NCI-H2081 (cell line): ENCODE data around the gene HK2.
"Not testable (repeated sequence)": the region's sequence is repeated elsewhere in the genome, so short reads cannot be mapped to it uniquely, and the experiment has no call there.

Experiments used
- DNase-seq, 2 experiments: peaks; one replicate each; lab custom pipeline; 2025; lab: John Stamatoyannopoulos, UW

The HK2 gene

DNA sequence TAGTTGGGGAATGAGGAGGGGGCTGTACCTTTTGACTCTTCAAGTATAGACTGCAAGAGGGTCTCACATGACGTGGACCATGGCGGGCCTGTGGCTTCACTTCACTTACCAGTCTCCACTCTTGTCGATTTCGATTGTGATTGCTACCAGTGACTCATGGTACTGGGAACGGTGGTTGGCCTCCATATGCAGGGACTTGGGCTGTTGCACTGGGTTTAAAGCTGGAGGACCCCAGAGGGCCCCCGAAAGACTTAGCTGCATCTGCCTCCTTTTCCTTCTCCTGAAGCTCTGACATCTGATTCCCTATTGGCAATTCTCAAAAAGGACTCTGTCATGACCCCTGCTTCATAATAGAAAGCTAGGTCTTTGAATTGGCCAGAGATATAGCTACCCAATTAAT is 43.4 kb downstream of the HK2 start:
- DNase-seq: no peak

DNA sequence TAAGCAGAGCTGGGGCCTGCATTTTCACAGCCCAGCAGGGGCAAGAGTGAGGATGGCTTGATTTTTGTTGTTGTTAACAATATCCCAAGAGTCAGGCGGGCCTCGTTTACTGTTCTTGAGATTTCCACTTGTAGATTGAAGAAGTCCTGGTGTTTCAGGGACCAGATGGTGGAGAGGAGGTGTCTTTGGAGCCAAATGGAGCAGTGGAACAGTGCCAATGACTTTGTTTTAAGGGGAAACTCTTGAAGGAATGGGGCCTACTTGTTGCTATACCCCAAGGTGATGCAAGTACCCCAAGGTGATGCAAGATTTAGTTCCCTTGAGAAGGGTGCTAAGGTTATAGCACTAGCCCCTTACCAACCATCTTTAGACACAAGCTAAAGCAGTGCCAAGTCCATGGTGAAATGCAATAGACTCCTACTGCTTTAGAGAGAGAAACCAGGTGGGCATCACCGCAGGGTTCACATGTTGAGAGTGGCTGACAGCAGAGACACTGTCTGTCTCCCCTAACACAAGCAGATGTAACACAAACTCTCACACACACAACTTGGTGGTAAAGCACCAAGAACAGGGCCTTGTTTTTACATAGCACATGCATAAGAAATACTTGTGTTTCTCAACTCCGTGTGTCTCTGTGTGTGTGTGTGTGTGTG is 44.0 kb downstream of the HK2 start:
- no peak for DNase-seq

GRCh38 chr2:74878551-74878950 is 44.6 kb downstream of the HK2 start:
- DNase-seq: no peak

- no peak for DNase-seq
Measured at GRCh38 chr2:74880054-74880728, 46.3 kb downstream of the HK2 start.

DNA sequence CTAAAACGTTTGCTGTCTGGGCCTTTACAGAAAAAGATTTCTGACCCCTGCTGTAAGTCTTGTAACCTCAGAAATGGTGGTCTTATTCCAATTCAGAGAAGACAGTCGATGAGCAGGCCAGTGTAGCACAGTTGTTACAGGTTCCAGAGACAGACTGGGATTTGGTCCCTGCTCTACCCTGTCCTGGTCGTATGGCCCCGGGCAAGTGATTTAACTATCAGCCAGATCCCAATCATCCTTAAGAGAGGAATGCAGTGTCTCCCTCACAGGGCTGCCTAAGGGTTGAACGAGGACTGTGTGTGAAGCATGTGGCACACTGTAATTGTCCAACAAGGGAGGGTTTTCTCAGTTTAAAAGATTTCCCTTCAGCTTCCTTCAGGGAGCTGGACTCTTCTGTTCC is 47.2 kb downstream of the HK2 start:
- DNase-seq: no peak

DNA sequence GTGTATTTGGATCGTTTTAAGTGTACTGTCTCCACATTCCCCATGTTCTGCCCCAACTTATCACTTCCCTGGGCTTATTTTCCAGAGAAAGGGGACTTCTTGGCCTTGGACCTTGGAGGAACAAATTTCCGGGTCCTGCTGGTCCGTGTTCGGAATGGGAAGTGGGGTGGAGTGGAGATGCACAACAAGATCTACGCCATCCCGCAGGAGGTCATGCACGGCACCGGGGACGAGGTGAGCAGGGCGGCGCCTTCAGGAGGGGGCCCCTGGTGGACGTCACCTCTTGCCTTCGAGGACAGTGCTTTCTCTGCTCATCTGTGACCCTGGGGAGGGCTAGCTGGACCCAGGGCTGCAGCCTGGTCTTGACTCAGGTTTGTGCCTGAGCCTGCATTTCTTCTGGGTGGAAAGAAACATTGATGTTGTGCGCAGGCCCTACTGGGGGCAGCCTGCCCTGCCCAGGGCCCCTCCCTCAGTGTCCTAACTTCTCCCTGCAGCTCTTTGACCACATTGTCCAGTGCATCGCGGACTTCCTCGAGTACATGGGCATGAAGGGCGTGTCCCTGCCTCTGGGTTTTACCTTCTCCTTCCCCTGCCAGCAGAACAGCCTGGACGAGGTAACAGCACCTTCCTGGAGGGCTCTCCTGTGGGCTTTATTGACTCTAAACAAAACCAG is 47.8 kb downstream of the HK2 start:
- DNase-seq: no peak

DNA sequence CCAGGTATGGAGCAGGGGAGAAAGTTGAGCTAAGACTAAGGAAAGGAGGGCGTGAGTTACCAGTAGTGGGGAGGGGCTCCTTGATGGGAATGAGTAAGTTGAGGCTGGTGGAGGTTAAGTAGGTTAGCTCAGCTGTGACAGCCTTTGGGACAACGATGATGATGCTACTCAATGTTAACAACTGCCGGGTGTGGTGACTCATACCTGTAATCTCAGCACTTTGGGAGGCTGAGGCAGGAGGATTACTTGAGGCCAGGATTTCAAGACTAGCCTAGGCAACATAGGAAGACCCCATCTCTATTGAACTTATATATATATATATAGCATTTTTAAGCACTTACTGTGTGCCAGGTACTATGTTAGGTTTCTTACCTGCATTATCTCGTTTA is 48.4 kb downstream of the HK2 start:
- DNase-seq: no peak

- no peak for DNase-seq
Measured at GRCh38 chr2:74883011-74883410, 49.1 kb downstream of the HK2 start.

DNA sequence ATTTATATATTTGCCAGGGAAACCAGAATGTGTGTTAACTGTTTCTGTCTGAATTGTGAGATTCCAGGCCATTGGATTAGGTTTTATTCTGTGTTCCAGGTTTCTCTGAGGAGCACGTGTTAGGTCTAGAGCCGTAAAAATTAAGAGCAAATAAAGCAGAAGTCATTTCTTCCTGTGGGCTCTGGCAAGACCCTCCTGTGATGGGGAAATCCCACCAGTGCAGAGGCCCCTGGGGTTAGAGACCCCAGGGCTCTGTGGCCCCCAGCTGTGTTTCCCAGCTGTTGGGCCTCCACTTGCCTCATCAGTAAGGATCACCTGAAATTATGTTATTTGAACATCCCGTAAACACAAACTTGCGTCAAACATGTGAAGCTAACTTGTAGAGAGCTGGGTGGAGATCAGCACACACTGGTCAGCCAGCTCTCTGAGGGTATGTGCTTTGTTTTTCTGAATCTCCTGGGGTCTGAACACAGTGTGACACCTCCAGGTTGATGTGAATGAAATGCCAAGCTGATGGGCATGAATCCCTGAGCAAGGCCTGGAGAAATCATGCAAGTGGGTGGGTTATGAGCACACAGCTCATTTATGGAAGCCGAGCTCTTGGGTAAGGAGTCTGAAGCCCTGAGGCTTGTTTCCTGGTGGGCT is 50.3 kb downstream of the HK2 start:
- DNase-seq: no peak

DNA sequence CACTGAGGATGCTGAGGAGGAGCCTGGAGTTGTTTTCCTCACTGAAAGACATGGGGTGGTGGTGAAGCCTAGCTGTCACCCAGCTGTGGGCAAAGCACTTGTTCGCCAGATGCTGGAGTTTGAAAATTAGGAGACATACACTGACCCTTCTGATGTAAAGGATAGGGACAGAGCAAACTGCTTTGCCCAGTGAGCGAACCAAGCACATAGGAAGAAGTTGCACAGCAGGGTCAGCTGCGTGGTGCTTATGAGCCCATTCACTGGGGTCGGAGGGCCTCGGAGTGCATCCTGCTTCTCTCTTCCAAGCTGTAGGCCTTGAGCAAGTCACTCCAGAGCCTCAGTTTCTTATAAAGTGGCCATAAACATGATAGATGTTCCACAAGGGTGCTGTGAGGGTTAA is 50.9 kb downstream of the HK2 start:
- DNase-seq: no peak

GRCh38 chr2:74886251-74886650 is 52.3 kb downstream of the HK2 start:
- no peak for DNase-seq

DNA sequence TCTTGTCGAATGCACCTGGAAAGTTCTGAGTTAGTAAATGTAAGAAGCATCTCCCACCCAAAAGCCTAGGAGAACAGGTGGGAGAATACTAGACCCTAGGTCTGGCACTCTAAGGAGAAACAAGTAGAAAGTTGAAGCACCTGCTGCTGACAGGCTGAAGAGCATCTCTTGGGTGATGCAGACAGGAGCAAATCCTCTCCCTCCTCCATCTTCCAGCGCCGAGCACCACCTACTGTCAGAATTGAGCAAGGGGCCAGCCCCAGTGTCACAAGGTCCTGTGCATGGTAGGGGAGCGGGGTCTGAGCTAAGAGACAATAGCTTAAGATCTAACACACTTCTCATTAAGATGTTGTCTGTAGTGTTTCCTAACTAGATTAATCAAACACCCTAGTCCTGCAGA is 52.9 kb downstream of the HK2 start:
- DNase-seq: no peak

GRCh38 chr2:74887445-74887951 is 53.6 kb downstream of the HK2 start:
- DNase-seq: no peak

DNA sequence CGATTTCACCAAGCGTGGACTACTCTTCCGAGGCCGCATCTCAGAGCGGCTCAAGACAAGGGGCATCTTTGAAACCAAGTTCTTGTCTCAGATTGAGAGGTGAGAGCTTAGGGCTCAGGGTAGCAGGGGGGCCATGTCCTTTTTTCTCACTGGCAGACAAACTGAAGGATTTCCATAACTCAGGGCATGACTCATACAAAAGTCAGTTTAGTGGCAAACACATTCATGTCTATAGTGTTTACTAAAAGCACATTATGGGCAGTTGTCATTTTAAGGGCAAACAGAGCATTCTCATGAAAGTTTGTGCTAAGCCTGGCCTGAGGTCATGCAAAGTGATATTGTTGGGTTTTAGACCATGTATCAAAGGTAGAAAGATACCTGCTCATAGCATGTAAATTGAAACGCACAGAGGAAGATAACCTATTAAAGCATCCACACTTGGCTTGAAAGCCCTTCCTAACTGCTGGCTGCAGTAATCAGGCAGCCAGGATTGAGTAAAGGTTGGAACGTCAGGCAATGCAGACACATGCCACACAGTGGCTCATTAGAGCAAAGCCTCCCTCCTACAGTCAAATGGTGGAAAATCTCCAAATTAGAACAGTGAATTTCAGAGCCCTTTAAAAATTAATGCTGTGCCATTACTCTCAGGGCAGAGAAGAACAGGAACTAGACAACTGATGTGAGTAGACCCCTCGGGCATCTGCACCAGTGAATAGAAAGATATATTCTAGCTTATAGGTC is 54.2 kb downstream of the HK2 start:
- DNase-seq: no peak

DNA sequence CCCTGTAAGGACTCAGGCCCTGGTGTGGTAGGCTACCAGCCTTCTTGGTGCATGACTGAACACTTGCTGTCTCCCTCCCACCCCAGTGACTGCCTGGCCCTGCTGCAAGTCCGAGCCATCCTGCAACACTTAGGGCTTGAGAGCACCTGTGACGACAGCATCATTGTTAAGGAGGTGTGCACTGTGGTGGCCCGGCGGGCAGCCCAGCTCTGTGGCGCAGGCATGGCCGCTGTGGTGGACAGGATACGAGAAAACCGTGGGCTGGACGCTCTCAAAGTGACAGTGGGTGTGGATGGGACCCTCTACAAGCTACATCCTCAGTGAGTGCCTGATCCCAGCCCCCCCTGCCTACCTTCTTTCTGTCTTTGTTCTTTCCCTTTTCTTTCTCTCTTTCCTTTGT is 55.2 kb downstream of the HK2 start:
- no peak for DNase-seq

- no peak for DNase-seq
Measured at GRCh38 chr2:74890711-74891110, 56.8 kb downstream of the HK2 start.

DNA sequence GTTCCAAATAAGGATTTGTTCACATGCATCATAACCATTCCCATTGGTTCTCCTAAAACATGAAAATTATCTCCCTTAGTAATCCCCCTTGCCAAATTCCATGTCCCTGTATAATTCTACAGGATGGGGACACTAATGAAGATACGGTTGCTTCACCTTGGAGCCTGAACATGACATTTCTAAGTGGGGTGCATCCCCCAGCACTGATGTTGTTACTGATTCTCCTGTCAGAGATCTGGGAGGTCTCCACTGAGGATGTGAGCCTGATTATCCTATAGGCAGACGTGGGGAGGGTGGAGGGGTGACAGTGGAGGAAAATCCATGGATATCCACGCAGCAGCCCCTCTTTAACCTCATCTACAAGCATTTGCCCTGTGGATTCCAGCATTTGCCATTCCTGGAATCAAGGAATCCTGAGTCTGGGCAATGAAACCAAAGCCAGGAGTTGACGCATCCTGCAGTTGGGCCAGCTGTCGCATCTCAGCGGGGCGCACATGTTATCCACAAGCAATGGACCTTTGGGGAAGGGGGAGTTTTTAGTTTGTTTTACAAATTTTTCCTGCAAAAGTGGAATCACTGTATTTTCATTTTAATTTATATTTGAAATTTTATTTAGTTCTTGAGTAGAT is 57.3 kb downstream of the HK2 start:
- DNase-seq: no peak

DNA sequence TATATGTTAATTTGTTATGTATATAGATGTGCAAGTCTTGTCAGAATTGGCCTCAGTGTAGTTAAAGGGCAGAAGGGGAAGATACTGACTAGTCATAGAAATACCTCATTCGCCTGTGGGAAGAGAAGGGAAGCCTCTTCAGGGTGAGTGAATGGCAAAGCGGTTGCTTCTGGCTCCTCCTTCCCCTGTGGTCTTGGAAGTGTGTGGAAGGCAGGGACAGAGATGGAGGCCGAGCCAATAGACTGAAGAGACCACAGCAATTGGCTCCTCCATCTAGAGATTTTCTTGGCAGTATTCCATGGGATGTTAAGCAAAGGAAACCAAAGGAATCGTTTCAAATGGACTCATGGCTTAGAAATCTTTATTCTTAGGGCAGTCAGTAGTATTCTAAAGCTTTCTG is 57.9 kb downstream of the HK2 start:
- DNase-seq: not testable (repeated sequence)

DNA sequence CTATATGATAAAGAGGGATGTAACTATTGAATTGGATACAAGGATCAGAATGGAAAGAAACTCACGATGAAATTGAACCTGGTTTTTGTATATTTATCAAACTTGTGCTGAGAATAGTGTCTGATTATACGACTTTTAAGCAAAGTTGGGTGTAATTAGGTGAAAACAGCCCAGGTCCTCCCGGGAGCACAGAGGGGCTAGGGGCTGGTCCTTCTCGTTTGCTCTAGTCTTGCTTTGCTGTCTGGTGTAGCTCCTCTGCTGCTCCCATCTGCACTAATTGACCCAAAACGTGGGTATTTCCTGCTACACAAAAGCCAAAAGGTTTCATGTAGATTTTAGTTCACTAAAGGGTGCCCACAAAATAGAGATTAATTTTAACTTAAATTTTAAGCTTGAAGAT is 58.7 kb downstream of the HK2 start:
- no peak for DNase-seq

DNA sequence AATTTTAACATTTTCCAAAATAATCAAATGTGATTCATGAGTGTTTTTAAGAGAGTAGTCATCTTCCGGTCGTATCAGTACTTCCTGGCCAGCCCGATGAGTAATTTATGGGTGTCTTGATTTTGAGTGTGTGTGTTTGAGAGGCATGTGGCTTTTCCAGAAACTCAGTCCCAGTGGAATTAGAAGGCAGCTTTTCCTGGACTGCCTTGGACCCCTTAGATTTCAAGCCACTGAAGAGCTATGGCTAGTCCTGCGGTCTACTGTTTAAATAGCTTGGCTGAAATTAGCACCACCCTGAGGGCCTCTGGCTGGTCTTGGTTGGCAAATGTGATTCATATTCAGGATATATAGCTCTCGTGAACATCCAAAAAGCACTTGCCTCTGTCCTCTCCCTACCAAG is 59.4 kb downstream of the HK2 start:
- DNase-seq: no peak

DNA sequence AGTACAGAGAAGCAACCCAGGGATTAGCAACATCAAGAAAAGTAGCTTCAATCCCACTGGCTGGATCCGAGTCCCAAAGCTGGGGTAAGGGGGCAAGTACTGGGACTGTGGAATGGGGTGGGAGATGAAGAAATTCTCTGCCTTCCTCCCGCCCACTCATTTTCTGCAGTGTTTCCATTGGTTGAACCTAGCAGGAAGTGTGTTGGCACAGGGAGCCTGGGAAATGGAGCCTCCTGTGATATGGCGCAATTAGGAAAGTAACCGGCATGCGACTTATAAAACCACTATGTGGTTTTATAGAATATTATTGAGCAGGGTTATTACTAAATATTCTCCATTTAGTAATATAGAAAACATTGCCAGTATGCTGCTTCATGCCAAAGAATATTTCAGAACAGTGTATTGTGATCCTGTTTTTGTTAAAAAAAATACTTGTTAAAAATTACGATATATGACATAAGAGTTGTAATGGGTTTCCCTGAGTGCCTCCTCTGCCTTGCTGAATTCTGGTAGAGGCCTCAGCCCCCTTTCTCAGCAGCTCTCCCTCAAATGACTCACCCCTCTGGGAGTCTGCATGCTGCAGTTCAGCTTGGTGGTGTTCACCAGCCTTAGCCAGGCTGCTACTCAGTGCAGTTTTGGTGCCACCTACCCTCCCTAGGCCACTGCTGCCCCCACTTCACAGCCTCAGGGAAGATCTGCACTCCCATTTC is 60.5 kb downstream of the HK2 start:
- no peak for DNase-seq
